ENCODE measurements around the gene SUCLG2. TPM values are rescaled to one million over a fixed set of nuclear protein-coding genes. Genes with fewer than 3 reads are reported as not detected.

SUCLG2 gene
- total RNA-seq, 1 experiment from 2014 or later: 49.0 TPM

- DNase-seq (ENCODE audit: extremely low read depth, low read depth): no peak
Measured at GRCh38 chr3:67462187-67462586, 192.2 kb downstream of the SUCLG2 start.

- DNase-seq (ENCODE audit: extremely low read depth, low read depth): no peak
Measured at GRCh38 chr3:67461667-67462142, 192.7 kb downstream of the SUCLG2 start.

- no peak for DNase-seq (ENCODE audit: extremely low read depth, low read depth)
Measured at GRCh38 chr3:67460841-67461510, 193.4 kb downstream of the SUCLG2 start.

DNA sequence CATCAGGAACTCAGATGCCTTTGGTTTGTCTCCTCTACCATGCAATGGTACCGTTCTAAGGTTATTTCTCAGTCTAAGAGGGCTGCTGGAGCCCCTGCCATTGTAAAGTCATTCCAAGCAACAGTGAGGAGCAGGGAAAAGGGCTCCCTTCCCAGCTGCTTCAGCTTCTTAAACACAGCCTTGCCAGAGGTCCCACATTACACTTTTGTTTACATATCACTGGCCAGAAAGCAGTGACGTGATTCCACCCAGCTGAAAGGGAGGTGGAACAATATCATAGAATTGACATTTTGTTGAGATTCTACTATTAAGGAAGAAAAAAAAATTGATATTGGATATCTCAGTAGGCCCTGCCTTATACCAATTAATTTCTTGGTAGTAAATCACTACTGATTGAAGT is 194.6 kb downstream of the SUCLG2 start:
- no peak for DNase-seq (ENCODE audit: extremely low read depth, low read depth)

- no peak for DNase-seq (ENCODE audit: extremely low read depth, low read depth)
Measured at GRCh38 chr3:67458896-67459530, 195.4 kb downstream of the SUCLG2 start.

DNA sequence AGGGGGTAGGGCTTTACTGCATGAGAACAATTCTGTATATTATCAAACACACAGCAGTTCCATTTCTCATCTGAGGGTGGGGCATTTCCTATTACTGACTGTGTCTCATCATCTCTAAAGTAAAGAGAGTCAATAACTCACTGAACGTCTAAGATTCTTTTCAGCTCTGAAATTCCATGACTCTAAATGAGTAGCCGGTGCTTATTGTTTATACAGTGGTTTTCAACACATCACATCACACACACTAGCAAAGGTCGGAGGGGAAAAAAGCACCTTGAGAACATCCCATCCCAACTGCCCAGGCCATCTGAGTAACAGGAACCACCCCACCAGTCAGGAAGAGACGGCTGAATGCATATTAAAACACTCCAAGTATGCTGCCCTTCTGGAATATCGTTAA is 196.0 kb downstream of the SUCLG2 start:
- DNase-seq (ENCODE audit: extremely low read depth, low read depth): no peak

DNA sequence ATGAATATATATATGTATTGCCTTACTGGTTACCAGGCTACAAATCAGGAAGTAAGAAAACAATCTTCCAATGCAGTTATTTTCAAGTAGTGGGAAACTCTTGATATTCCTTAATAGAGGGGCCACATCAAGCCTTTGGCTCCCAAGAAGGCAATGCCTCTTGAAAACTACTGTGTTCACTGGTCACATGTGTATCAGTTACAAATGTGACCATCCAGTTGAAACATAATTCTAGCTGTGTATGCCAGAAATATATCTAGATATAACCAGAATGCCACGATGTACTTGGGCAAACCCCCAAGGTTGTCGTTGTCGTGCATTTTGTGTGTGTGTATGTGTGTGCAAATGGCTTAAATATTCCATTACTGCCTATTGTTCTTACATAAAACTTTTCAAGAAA is 200.8 kb downstream of the SUCLG2 start:
- DNase-seq (ENCODE audit: extremely low read depth, low read depth): no peak

GRCh38 chr3:67450153-67450552 is 204.3 kb downstream of the SUCLG2 start:
- no peak for DNase-seq (ENCODE audit: extremely low read depth, low read depth)

DNA sequence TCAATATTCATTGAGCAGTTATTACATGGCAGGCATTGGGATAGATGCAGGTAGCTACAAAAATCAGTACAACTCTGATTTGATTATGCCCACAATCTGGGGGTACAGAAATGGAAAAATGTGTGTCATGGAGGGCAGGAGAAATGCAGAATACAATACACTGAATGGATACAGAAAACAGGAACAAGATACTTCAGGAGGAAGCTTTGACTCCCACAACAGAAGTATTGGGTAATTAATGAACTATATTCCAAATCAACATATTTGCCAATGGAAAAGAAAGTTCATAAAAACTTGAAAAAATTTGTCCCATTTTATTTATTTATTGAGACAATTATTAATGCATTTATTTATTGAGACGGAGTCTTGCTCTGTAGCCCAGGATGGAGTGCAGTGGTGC is 207.0 kb downstream of the SUCLG2 start:
- DNase-seq (ENCODE audit: extremely low read depth, low read depth): no peak

DNA sequence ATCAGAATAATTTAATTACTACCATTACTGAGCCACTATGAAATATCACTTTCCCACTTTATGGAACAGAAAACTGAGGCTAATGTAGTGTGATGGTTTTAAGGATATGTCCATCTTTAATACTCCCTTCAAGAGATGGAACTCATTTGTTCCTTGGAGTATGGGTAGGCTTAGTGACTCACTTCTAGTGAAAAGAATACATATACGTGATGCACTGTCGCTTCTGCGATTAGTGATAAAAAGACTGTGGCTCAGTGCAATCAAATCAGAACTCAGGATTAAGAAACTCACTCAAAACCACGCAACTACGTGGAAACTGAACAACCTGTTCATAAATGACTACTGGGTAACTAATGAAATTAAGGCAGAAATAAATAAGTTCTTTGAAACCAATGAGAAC is 216.6 kb downstream of the SUCLG2 start:
- no peak for DNase-seq (ENCODE audit: extremely low read depth, low read depth)

DNA sequence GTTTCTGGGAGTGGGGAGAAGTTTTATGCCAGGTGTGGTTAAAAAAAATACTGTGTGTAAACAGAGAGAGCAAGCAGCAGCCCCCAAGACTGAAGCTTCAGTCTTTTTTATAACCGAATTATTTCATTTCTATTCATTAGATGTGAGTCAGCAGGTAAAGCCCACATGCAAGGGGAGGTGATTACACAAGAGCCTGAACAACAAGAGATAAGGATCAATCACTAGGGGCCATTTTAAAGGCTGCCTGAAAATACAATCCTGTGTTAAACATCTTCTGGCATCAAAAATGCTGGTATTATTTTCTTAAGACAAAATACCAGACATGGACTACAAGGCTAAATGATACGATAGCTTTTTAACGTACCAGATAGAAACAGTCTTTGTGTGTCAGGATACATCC is 217.3 kb downstream of the SUCLG2 start:
- DNase-seq (ENCODE audit: extremely low read depth, low read depth): no peak

- no peak for DNase-seq (ENCODE audit: extremely low read depth, low read depth)
Measured at GRCh38 chr3:67433109-67433508, 221.3 kb downstream of the SUCLG2 start.

DNA sequence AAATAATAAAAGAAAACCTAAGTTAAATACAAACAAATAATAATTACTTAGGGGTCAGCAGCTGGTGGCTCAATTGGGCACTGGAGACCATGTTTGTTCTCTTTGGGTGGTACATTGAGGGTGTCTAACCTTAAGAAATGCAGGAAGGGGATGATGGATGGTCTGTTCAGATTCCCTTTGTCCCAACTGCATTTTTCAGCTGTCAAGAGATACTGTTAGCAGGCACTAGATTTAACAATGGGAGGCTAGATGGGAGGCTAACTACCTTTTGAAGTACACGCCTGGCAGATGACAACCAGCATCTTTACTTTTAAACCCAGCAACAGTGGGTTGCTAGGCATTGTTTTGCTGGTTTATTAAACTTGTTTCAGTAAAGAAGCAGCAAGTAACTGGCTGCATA is 222.5 kb downstream of the SUCLG2 start:
- no peak for DNase-seq (ENCODE audit: extremely low read depth, low read depth)

- DNase-seq (ENCODE audit: extremely low read depth, low read depth): no peak
Measured at GRCh38 chr3:67423722-67424121, 230.7 kb downstream of the SUCLG2 start.

- DNase-seq (ENCODE audit: extremely low read depth, low read depth): no peak
Measured at GRCh38 chr3:67421912-67422311, 232.5 kb downstream of the SUCLG2 start.

DNA sequence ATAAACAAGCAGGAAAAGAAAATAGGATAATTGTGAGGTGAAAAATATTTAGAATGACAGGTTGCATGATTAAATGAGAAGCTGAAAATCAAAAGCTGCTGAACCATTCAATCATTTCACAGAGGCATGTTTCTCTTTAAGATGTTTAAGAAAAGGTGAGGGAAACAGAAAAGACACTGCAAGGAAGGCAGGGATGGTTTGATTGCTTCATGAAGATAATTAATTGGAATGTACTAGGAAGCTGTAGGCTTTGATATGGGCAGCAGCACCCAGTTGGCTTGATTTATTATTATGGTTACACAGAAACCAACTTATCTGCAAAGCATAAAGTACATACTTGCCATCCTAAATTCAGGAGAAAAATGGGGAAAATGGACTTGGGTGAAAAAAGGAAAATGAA is 234.6 kb downstream of the SUCLG2 start:
- no peak for DNase-seq (ENCODE audit: extremely low read depth, low read depth)

DNA sequence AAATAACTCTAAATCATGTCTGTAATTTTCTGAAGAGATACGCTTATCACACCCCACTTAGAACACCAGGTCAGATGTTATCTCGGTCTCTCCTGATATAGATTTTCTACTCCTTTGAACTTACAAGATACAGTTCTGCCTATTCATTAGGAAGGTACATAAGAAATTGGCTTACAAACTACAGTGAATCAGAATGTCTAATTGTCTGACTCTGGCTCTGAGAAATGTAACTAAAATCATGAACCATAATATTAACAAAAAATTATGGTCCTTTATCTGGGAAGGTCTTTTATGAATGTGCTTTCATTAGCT is 235.2 kb downstream of the SUCLG2 start:
- no peak for DNase-seq (ENCODE audit: extremely low read depth, low read depth)

DNA sequence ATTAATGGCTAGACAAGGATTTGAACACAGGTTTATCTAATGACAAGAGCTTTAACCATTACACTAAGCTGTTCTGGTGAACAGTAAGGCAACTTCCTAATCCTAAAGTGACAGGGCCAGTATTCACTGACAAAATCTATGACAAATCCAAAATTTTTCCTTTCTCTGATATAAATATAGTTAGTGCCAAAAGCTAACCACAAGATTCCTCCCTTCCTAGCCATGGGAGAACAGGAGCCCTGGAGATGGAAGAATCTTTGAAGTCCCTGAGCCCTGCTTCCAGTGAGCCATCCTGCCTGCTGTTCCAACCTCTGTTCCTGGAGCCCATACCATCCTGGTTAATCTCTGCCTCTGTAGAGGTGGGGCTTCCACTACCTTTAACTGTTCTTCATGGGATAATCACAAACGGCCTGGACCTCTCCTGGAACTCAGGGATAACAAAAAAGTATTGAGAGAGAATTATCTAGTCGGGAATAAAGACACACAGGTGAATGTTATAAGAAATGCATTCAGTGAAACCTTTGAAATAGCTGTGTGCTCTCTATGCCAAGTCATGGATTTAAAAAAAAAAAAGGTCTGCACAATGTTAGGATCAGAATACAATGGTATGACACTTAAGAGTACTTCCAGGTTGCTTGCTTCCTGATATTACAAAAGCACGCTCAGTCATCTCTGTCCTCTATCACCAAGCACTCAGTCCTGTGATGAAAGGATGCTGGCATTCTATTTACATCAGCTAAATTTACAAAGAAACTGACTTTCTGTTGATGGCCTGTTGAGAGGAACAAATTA is 235.8 kb downstream of the SUCLG2 start:
- no peak for DNase-seq (ENCODE audit: extremely low read depth, low read depth)

- no peak for DNase-seq (ENCODE audit: extremely low read depth, low read depth)
Measured at GRCh38 chr3:67416703-67417102, 237.7 kb downstream of the SUCLG2 start.

GRCh38 chr3:67415511-67415910 is 238.9 kb downstream of the SUCLG2 start:
- no peak for DNase-seq (ENCODE audit: extremely low read depth, low read depth)

DNA sequence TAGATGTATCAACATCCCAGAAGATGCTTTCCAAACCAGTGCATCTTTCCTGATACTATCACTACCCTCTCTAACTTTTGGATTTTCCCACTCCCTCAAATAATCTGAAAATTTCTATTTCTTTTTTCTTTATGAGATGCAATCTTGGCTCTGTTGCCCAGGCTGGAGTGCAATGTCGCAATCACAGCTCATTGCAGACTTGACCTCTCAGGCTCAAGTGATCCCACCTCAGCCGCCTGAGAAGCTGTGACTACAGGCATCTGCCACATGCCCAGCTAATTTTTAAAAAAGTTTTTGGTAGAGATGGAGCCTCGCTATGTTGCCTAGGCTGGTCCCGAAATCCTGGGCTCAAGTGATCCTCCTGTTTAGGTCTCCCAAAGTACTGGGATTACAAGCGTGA is 239.7 kb downstream of the SUCLG2 start:
- DNase-seq (ENCODE audit: extremely low read depth, low read depth): no peak

DNA sequence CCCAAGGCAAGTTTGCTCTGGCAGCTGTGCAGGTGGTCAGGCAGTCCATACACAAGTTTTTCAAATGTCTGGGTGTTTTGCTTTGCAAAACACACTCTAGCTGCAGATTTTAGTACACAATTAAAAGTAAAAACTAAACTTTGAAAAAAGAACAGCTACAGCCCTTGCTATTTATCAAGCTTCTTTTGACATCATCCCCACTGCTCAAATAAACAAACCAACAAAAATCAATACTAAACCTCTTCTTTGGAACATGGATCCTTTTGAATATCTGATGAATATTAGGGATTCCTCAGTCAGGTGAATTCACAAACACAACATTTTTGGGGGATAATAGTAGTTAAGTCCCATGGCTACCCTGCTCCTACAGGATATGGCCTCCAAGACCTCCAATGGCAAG is 249.2 kb downstream of the SUCLG2 start:
- DNase-seq (ENCODE audit: extremely low read depth, low read depth): no peak
